Measurements from ENCODE around the gene CSRP1. TPM values are rescaled to one million over a fixed set of nuclear protein-coding genes. Genes with fewer than 3 reads are reported as not detected.

Gene CSRP1
- total and polyA plus RNA-seq, 2 of the 13 experiments (the other 11 are each of a cell fraction or from before 2014, with no cell fraction given), result 17.7 to 68.9 TPM

DNA sequence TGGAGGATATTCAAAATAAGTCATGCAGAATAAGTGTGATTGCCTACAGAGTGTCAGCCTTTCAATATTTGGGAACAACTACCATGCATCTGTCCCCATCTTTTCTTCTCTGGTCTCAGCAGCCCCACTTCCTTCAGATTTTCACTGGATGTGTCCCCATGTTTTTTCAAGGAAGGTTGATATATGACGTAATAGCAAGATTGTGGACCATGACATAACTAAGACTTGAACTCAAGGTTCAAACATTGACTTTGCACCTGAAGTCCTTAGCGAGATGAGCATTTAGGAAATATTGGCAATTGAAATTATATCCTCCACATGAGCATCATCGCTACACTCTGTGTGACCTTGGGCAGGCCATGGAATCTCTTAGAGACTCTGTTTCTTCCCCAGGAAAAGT is 37.8 kb upstream of the CSRP1 start:
- no peaks in the 10 kb centered on the region for H3K36me3 ChIP-seq (replicated peaks in 1 of 2; ENCODE audit: control insufficient read depth in 1 of 2, insufficient read depth in 2 of 2, low read length in 2 of 2)
- peaks cover 4% of the 10 kb centered on the region; the same call in 1 of the 2 replicates for H3K4me1 ChIP-seq (ENCODE audit: insufficient read depth, low read length)
- no peaks in the 10 kb centered on the region for H4K20me1 ChIP-seq (ENCODE audit: insufficient read depth, low read length)
- ChIA-PET CTCF (ENCODE audit: low intra/inter-chr PET ratio, low total read pairs) (no interaction called here), POLR2A (no interaction called here)
- intact Hi-C loops (cut with micrococcal nuclease; ENCODE audit: unreplicated experiment), result no loop called here
- no peaks in the 10 kb centered on the region for H3K9me3 ChIP-seq (ENCODE audit: low read length)
- in situ Hi-C loops (cut with HindIII; ENCODE audit: extremely low pct_ligation_motif_present, low pct_unique_long_range_greater_than_20kb), result no loop called here
- H2AFZ ChIP-seq (ENCODE audit: low read length), result no peak overlapping the region
- no peak overlapping the region for H3K4me3 ChIP-seq (replicated peaks in 1 of 3; ENCODE audit: insufficient read depth in 1 of 3, low read depth in 2 of 3, low read length in 3 of 3)
- ATAC-seq, result no peak
- no peak overlapping the region for H3K4me2 ChIP-seq (ENCODE audit: low read depth, low read length)
- FAIRE-seq, result no peak
- H3K79me2 ChIP-seq (ENCODE audit: insufficient read depth, low read length), result no peaks in the 10 kb centered on the region
- H3K27me3 ChIP-seq (ENCODE audit: control insufficient read depth in 1 of 2, insufficient read depth in 2 of 2, low read length in 2 of 2), result peaks cover 3 to 33% of the 10 kb centered on the region in 2 experiments; a peak in 4 of 5 replicates
- WGBS (ENCODE audit: low lambda C conversion rate), result 18% methylated on average over 3 of the region's 3 CpGs
- H3K9ac ChIP-seq (ENCODE audit: insufficient read depth, low read depth, low read length), result no peak overlapping the region
- no peak overlapping the region for H3K27ac ChIP-seq (ENCODE audit: extremely low read length, insufficient read depth, low read length)
- BruUV-seq (replicated peaks), result no TSS peak
- no peak for DNase-seq (ENCODE audit: low spot score)
- TF ChIP-seq CREB1 (IDR thresholded peaks at IDR 0.05) (peak; percentile 63), CREB1 (CRISPR knock-in tag; IDR thresholded peaks at IDR 0.05) (no peak), CEBPB (IDR thresholded peaks at IDR 0.05; ENCODE audit: borderline replicate concordance, low read depth, low read length) (0 out of 2 replicates have a peak, but pooled peaks have one; percentile 19), ATF7 (IDR thresholded peaks at IDR 0.05) (peak; percentile 80), ATF7 (CRISPR knock-in tag; IDR thresholded peaks at IDR 0.05) (no peak), DR1 (CRISPR knock-in tag; IDR thresholded peaks at IDR 0.05) (no peak), NFYB (CRISPR knock-in tag; IDR thresholded peaks at IDR 0.05) (no peak), FOXK2 (IDR thresholded peaks at IDR 0.05) (no peak), SPEN (CRISPR knock-in tag; IDR thresholded peaks at IDR 0.05; ENCODE audit: low read depth) (no peak), ATF7-NPFF (CRISPR knock-in tag; IDR thresholded peaks at IDR 0.05; ENCODE audit: low read depth) (no peak)
- TF ChIP-seq, protein P1, sequence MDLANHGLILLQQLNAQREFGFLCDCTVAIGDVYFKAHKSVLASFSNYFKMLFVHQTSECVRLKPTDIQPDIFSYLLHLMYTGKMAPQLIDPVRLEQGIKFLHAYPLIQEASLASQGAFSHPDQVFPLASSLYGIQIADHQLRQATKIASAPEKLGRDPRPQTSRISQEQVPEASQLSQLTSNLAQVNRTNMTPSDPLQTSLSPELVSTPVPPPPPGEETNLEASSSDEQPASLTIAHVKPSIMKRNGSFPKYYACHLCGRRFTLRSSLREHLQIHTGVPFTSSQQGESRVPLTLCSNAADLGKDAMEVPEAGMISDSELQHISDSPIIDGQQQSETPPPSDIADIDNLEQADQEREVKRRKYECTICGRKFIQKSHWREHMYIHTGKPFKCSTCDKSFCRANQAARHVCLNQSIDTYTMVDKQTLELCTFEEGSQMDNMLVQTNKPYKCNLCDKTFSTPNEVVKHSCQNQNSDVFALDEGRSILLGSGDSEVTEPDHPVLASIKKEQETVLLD (CRISPR knock-in tag; IDR thresholded peaks at IDR 0.05; ENCODE audit: low read depth), result no peak
- TF ChIP-seq, protein P2, sequence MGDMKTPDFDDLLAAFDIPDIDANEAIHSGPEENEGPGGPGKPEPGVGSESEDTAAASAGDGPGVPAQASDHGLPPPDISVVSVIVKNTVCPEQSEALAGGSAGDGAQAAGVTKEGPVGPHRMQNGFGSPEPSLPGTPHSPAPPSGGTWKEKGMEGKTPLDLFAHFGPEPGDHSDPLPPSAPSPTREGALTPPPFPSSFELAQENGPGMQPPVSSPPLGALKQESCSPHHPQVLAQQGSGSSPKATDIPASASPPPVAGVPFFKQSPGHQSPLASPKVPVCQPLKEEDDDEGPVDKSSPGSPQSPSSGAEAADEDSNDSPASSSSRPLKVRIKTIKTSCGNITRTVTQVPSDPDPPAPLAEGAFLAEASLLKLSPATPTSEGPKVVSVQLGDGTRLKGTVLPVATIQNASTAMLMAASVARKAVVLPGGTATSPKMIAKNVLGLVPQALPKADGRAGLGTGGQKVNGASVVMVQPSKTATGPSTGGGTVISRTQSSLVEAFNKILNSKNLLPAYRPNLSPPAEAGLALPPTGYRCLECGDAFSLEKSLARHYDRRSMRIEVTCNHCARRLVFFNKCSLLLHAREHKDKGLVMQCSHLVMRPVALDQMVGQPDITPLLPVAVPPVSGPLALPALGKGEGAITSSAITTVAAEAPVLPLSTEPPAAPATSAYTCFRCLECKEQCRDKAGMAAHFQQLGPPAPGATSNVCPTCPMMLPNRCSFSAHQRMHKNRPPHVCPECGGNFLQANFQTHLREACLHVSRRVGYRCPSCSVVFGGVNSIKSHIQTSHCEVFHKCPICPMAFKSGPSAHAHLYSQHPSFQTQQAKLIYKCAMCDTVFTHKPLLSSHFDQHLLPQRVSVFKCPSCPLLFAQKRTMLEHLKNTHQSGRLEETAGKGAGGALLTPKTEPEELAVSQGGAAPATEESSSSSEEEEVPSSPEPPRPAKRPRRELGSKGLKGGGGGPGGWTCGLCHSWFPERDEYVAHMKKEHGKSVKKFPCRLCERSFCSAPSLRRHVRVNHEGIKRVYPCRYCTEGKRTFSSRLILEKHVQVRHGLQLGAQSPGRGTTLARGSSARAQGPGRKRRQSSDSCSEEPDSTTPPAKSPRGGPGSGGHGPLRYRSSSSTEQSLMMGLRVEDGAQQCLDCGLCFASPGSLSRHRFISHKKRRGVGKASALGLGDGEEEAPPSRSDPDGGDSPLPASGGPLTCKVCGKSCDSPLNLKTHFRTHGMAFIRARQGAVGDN (CRISPR knock-in tag; IDR thresholded peaks at IDR 0.05), result no peak
- TF ChIP-seq, protein P3, sequence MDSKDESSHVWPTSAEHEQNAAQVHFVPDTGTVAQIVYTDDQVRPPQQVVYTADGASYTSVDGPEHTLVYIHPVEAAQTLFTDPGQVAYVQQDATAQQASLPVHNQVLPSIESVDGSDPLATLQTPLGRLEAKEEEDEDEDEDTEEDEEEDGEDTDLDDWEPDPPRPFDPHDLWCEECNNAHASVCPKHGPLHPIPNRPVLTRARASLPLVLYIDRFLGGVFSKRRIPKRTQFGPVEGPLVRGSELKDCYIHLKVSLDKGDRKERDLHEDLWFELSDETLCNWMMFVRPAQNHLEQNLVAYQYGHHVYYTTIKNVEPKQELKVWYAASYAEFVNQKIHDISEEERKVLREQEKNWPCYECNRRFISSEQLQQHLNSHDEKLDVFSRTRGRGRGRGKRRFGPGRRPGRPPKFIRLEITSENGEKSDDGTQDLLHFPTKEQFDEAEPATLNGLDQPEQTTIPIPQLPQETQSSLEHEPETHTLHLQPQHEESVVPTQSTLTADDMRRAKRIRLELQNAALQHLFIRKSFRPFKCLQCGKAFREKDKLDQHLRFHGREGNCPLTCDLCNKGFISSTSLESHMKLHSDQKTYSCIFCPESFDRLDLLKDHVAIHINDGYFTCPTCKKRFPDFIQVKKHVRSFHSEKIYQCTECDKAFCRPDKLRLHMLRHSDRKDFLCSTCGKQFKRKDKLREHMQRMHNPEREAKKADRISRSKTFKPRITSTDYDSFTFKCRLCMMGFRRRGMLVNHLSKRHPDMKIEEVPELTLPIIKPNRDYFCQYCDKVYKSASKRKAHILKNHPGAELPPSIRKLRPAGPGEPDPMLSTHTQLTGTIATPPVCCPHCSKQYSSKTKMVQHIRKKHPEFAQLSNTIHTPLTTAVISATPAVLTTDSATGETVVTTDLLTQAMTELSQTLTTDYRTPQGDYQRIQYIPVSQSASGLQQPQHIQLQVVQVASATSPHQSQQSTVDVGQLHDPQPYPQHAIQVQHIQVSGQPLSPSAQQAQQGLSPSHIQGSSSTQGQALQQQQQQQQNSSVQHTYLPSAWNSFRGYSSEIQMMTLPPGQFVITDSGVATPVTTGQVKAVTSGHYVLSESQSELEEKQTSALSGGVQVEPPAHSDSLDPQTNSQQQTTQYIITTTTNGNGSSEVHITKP (CRISPR knock-in tag; IDR thresholded peaks at IDR 0.05; ENCODE audit: low read depth), result no peak
- TF ChIP-seq, protein P4, sequence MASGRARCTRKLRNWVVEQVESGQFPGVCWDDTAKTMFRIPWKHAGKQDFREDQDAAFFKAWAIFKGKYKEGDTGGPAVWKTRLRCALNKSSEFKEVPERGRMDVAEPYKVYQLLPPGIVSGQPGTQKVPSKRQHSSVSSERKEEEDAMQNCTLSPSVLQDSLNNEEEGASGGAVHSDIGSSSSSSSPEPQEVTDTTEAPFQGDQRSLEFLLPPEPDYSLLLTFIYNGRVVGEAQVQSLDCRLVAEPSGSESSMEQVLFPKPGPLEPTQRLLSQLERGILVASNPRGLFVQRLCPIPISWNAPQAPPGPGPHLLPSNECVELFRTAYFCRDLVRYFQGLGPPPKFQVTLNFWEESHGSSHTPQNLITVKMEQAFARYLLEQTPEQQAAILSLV (CRISPR knock-in tag; IDR thresholded peaks at IDR 0.05; ENCODE audit: borderline replicate concordance), result no peak
